Thyroid gland (tissue), 4 donors: ENCODE measurements around the gene SMIM41.

Experiments used
- CTCF ChIP-seq, 6 experiments: fragments of 200-600 bp in 3 of 6; fragments of 450-650 bp in 3 of 6; sonication (generic) in 3 of 6; IDR thresholded peaks; one replicate each; pipeline ENCODE4 v1.5.1; 2016 to 2019; ENCODE audit warnings: antibody characterized with exemption in 6 of 6, mild to moderate bottlenecking in 2 of 6, inconsistent platforms in 1 of 6, moderate library complexity in 1 of 6
- POLR2A ChIP-seq, 2 donors: fragments of 450-650 bp; IDR thresholded peaks; one replicate each; pipeline ENCODE4 v1.6.1; 2017; ENCODE audit warnings: antibody characterized with exemption in 2 of 2, mild to moderate bottlenecking in 2 of 2, moderate library complexity in 1 of 2

GRCh38 chr12:52056801-52057637 is 22.5 kb upstream of the SMIM41 start:
- TF ChIP-seq CTCF (IDR thresholded peaks at IDR 0.05) (no peak), POLR2A (IDR thresholded peaks at IDR 0.05) (no peak)
